ENCODE results near the gene ACOD1.

Gene ACOD1

DNA sequence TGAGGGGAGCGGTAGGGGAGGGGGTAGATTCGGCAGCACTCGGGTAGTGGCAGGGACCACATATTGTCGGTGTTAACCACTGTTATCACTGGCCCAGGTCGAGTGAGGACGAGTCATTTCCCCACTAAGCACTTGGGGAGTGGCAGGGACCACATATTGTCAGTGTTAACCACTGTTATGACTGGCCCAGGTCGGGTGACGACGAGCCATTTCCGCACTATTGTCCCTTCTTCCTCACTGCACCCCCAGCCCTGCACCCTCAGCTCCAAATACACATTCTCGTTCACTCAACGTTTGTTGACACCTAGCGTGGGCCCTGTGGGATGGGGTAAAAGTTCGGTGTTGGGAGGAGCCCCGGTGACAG lies 43.1 kb downstream of the ACOD1 start:
- DNase-seq (ENCODE audit: low read depth in 2 of 3, low spot score in 1 of 3), result peak; percentile 54 to 69 (median 55)

- DNase-seq (ENCODE audit: low read depth in 2 of 3, low spot score in 1 of 3), result peak; percentile 80 to 92 (median 89)
Measured at GRCh38 chr13:76991796-76992547, 43.7 kb downstream of the ACOD1 start, which contains the start of gene CLN5. CLN5 (plus strand) TSS chr13:76992081; CDS start chr13:76992099, 18 bp downstream.

- DNase-seq (ENCODE audit: low read depth in 2 of 3, low spot score in 1 of 3), result no peak
Measured at GRCh38 chr13:76992548-76993001, 44.3 kb downstream of the ACOD1 start.

- no peak for DNase-seq (ENCODE audit: low read depth in 2 of 3, low spot score in 1 of 3)
Measured at GRCh38 chr13:76993021-76993420, 44.7 kb downstream of the ACOD1 start.

DNA sequence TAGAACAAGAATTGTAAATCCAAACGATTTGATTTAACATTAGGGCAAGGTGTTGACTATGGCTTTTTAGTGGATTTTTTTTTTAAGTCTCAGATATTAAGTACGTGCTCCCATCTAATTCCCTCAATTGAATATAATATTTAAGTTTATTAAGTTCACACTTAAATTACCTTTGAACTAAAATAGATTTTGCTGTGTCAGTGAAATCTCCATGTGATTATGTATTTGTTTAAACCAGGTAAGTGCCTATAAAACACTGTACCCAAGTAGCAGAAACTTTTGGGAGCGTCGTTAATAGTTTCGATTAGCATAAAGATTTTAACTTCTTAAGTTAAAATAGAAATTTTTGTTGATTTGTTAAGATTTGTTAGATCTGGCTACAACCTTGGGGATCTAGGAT lies 45.2 kb downstream of the ACOD1 start:
- DNase-seq (ENCODE audit: low read depth in 2 of 3, low spot score in 1 of 3), result no peak

DNA sequence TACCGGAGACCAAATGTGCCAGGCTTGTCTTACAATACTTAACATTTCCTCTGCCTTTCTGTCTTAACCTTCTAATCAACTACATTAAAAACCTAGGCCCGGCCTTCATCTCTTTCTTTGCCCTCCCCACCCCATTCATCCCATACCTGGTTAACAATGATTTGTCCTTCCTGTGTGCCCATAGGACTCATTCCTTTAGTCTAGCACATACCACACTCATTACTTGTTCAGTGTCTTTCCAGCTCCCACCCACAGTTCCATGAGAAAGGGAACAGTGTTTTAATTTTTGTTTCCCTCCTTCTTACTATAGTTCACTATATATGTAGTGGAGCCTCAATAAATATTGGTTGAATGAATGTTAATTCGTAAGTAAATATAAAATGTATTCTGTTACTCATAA lies 46.0 kb downstream of the ACOD1 start:
- no peak for DNase-seq (ENCODE audit: low read depth in 2 of 3, low spot score in 1 of 3)

DNA sequence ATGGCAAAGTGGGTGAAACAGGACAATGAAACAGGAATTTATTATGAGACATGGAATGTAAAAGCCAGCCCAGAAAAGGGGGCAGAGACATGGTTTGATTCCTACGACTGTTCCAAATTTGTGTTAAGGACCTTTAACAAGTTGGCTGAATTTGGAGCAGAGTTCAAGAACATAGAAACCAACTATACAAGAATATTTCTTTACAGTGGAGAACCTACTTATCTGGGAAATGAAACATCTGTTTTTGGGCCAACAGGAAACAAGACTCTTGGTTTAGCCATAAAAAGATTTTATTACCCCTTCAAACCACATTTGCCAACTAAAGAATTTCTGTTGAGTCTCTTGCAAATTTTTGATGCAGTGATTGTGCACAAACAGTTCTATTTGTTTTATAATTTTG lies 52.2 kb downstream of the ACOD1 start:
- DNase-seq (ENCODE audit: low read depth in 2 of 3, low spot score in 1 of 3), result no peak

DNA sequence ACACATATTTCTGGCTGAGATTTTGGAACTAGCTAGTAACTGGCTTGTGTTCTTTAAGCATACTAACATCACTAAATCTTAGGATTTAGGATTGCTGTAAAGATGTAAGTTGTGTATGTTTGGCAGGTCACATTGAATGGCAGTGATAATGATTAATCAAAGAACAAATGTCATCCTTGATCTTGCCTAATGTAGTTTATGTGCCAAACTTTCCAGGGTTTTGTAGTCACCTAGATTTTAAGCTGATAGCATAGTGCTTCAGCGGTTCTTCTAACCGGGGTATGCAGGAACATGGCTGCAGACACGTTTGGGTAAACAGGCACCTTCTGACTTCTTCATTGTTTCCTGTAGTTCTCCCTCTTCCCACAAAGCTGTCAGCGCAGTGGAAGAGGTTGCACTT lies 53.2 kb downstream of the ACOD1 start:
- DNase-seq (ENCODE audit: low read depth in 2 of 3, low spot score in 1 of 3), result no peak

- no peak for DNase-seq (ENCODE audit: low read depth in 2 of 3, low spot score in 1 of 3)
Measured at GRCh38 chr13:77001963-77002587, 53.8 kb downstream of the ACOD1 start.

GRCh38 chr13:77002590-77003190 lies 54.4 kb downstream of the ACOD1 start:
- no peak for DNase-seq (ENCODE audit: low read depth in 2 of 3, low spot score in 1 of 3)
